Urothelium cell line (cell line): ENCODE results near the gene ZSWIM5.
"Not testable (repeated sequence)": the region's sequence is repeated elsewhere in the genome, so short reads cannot be mapped to it uniquely, and the experiment has no call there.

Experiments used
- DNase-seq: peaks from one replicate; pipeline ENCODE4 v3.0.0; 2011; ENCODE audit warnings: low spot score, mixed read lengths
- FAIRE-seq: peaks from 2 replicates; lab custom pipeline; 2011; peaks lifted over from hg19 to GRCh38; lab: Jason Lieb, UNC

ZSWIM5 gene

GRCh38 chr1:45097944-45098343 is 108.5 kb downstream of the ZSWIM5 start:
- FAIRE-seq (no peak), DNase-seq (no peak)

GRCh38 chr1:45097079-45097478 is 109.3 kb downstream of the ZSWIM5 start:
- no peak for FAIRE-seq

GRCh38 chr1:45095450-45095849 is 111.0 kb downstream of the ZSWIM5 start:
- no peak for DNase-seq
- FAIRE-seq, result no peak

More at GRCh38 chr1:45097079-45097478, 109.3 kb downstream of the ZSWIM5 start:
- no peak for DNase-seq

- not testable (repeated sequence) for FAIRE-seq
Observed at GRCh38 chr1:45094371-45094770, 112.0 kb downstream of the ZSWIM5 start.

GRCh38 chr1:45093334-45093733 is 113.1 kb downstream of the ZSWIM5 start:
- no peak for FAIRE-seq

More at GRCh38 chr1:45094371-45094770, 112.0 kb downstream of the ZSWIM5 start:
- DNase-seq, result not testable (repeated sequence)

GRCh38 chr1:45089711-45090110 is 116.7 kb downstream of the ZSWIM5 start:
- no peak for FAIRE-seq

More at GRCh38 chr1:45093334-45093733, 113.1 kb downstream of the ZSWIM5 start:
- no peak for DNase-seq

GRCh38 chr1:45084562-45084961 is 121.8 kb downstream of the ZSWIM5 start:
- DNase-seq, result no peak
- no peak for FAIRE-seq

More at GRCh38 chr1:45089711-45090110, 116.7 kb downstream of the ZSWIM5 start:
- no peak for DNase-seq

- DNase-seq, result no peak
- FAIRE-seq, result no peak
Observed at GRCh38 chr1:45079533-45079932, 126.9 kb downstream of the ZSWIM5 start.

- not testable (repeated sequence) for FAIRE-seq, DNase-seq
Observed at GRCh38 chr1:45076959-45077358, 129.4 kb downstream of the ZSWIM5 start.

GRCh38 chr1:45071567-45071966 is 134.8 kb downstream of the ZSWIM5 start:
- FAIRE-seq, result no peak
- no peak for DNase-seq

GRCh38 chr1:45067806-45068205 is 138.6 kb downstream of the ZSWIM5 start:
- FAIRE-seq (no peak), DNase-seq (no peak)

- no peak for FAIRE-seq
- no peak for DNase-seq
Observed at GRCh38 chr1:45065083-45065482, 141.3 kb downstream of the ZSWIM5 start.

- not testable (repeated sequence) for DNase-seq, FAIRE-seq
Observed at GRCh38 chr1:45062463-45062862, 143.9 kb downstream of the ZSWIM5 start.

- FAIRE-seq (no peak), DNase-seq (no peak)
Observed at GRCh38 chr1:45059829-45060228, 146.6 kb downstream of the ZSWIM5 start.

- DNase-seq (no peak), FAIRE-seq (no peak)
Observed at GRCh38 chr1:45057542-45057941, 148.9 kb downstream of the ZSWIM5 start.

- no peak for FAIRE-seq
Observed at GRCh38 chr1:45051005-45051772, 155.2 kb downstream of the ZSWIM5 start.

GRCh38 chr1:45047032-45047431 is 159.4 kb downstream of the ZSWIM5 start:
- FAIRE-seq (no peak), DNase-seq (no peak)

More at GRCh38 chr1:45051005-45051772, 155.2 kb downstream of the ZSWIM5 start:
- no peak for DNase-seq

GRCh38 chr1:45044916-45045315 is 161.5 kb downstream of the ZSWIM5 start:
- DNase-seq, result no peak
- no peak for FAIRE-seq

GRCh38 chr1:45043094-45043493 is 163.3 kb downstream of the ZSWIM5 start:
- DNase-seq (no peak), FAIRE-seq (no peak)

GRCh38 chr1:45040297-45040696 is 166.1 kb downstream of the ZSWIM5 start:
- no peak for DNase-seq
- no peak for FAIRE-seq

GRCh38 chr1:45038661-45039364 is 167.6 kb downstream of the ZSWIM5 start:
- DNase-seq (no peak), FAIRE-seq (no peak)

GRCh38 chr1:45038240-45038639 is 168.2 kb downstream of the ZSWIM5 start:
- DNase-seq (no peak), FAIRE-seq (no peak)
